Transverse colon (tissue), 4 donors: ENCODE results near the gene FAM117B. TPM values are rescaled to one million over a fixed set of nuclear protein-coding genes. Genes with fewer than 3 reads are reported as not detected.

ENCODE experiments used
- DNase-seq: peaks from one replicate; pipeline ENCODE4 v3.0.0-alpha.2; 2019
- H3K27ac ChIP-seq, 4 donors: fragments of 200-600 bp; sonication (generic); 2 replicates each; pipeline ENCODE4 v1.5.1; 2016 to 2018; ENCODE audit warnings: inconsistent platforms in 4 of 4
- H3K27me3 ChIP-seq: fragments of 200-600 bp; sonication (generic); 2 replicates; pipeline ENCODE4 v1.5.1; 2017; ENCODE audit warnings: inconsistent platforms
- H3K36me3 ChIP-seq, 4 donors: fragments of 200-600 bp; sonication (generic); 2 replicates each; pipeline ENCODE4 v1.5.1; 2017 to 2019; ENCODE audit warnings: inconsistent platforms in 4 of 4
- H3K4me1 ChIP-seq, 4 donors: fragments of 200-600 bp; sonication (generic); 2 replicates each; pipeline ENCODE4 v1.5.1; 2017 to 2020; ENCODE audit warnings: inconsistent platforms in 4 of 4
- H3K4me3 ChIP-seq, 4 donors: fragments of 200-600 bp; sonication (generic); 1 replicate in 1 of 4; 2 replicates in 3 of 4; pipeline versions ENCODE4 v1.5.1 to v1.6.1; 2017 to 2019; ENCODE audit warnings: inconsistent platforms in 4 of 4
- H3K9me3 ChIP-seq, 2 donors: fragments of 200-600 bp; sonication (generic); 2 replicates each; pipeline ENCODE4 v1.5.1; 2017 to 2019; ENCODE audit warnings: inconsistent platforms in 2 of 2
- EP300 ChIP-seq: sonication (generic); formaldehyde crosslinking; IDR thresholded peaks from one replicate; pipeline ENCODE4 v1.6.1; 2017; ENCODE audit warnings: antibody characterized with exemption, low read depth
- POLR2A ChIP-seq: fragments of 450-650 bp; IDR thresholded peaks from one replicate; pipeline ENCODE4 v1.6.1; 2016; ENCODE audit warnings: antibody characterized with exemption, mild to moderate bottlenecking, moderate library complexity
- POLR2AphosphoS5 ChIP-seq, 3 donors: sonication (generic); formaldehyde crosslinking; IDR thresholded peaks; one replicate each; pipeline ENCODE4 v1.6.1; 2016; ENCODE audit warnings: antibody characterized with exemption in 3 of 3
- WGBS, 2 donors: methylation state at CpG; one replicate each; pipeline ENCODE4 v1.1.5; 2018; ENCODE audit warnings: low coverage in 1 of 2; 5-methylcytosine and 5-hydroxymethylcytosine counted together
- in situ Hi-C, 4 donors: fragments of 200-750 bp; cut with MboI; loops; one replicate each; pipeline versions ENCODE4 v1.15.0 to v1.15.1; 2017; ENCODE audit warnings: low sequenced_read_pairs in 3 of 4, low pct_ligation_motif_present in 1 of 4, low pct_unique_long_range_greater_than_20kb in 1 of 4
- intact Hi-C: fragments of 100-400 bp; cut with DNase I; formaldehyde crosslinking; loops from one replicate; pipeline ENCODE4 v1.15.1; 2023; ENCODE audit warnings: low total_unique reads
- total RNA-seq, 4 donors: library from RNA; depleted of rRNA; stranded (reverse); fragments of >200 nt; gene quantifications; one replicate each; pipeline ENCODE4 v1.1.0, GENCODE V29; 2016
- TF ChIP-seq, protein P1 (sequence below), 5 experiments: fragments of 200-600 bp in 3 of 5; fragments of 450-650 bp in 2 of 5; sonication (generic) in 3 of 5; IDR thresholded peaks; 1 replicate in 2 of 5; 2 replicates in 3 of 5; pipeline ENCODE4 v1.5.1; 2016 to 2017; ENCODE audit warnings: antibody characterized with exemption in 5 of 5, inconsistent platforms in 3 of 5, mild to moderate bottlenecking in 2 of 5, moderate library complexity in 1 of 5

FAM117B gene
- 10 to 100 TPM; 11.1 to 21.3 (median 18.1) TPM for total RNA-seq

DNA sequence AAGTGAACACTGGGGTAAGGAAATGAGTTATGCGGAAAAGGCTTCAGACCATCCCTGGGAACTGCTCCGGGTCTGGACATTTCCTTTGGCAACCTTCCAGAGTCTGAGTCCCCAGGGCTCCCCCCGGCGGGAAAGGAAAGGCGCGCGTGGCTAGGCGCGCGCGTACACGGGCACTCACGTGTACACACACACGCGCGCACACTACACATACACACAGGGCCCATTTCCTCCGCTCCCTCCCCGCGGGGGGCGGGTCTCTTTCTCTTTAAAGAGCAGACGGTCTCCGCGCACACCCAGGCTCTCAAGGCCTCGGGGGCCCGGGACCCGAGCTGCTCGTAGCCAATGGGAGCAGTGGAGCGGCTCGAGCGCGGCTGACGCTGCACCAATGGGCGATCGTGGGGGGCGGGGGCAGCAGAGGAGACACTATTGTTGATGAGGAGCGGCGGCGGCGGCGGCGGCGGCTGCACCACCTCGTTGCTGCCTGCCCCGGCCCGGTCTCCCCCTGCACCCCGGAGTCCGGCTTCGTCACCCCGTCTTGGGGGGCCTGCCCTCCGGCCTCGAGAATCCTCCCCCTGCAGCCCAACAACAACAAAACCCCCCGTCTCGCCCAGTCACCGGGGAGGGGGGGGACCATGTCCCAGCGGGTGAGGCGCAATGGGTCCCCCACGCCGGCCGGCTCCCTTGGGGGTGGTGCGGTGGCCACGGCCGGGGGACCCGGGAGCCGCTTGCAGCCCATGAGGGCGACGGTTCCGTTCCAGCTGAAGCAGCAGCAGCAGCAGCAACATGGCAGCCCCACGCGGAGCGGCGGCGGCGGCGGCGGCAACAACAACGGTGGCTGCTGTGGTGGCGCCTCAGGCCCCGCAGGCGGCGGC, at the start of gene FAM117B:
Gene FAM117B (plus strand): TSS at position 414 of the 872 bp plus-strand sequence. CDS start 219 bp downstream, at position 633.
- Histone ChIP-seq H3K4me3 (peak within 1 kb of the TSS; percentile 91 to 100 (median 93)), H3K4me1 (peaks cover 0 to 35% (median 24%) of the 10 kb centered on the region in 4 donors), H3K27me3 (no peaks in the 10 kb centered on the region), H3K9me3 (no peaks in the 10 kb centered on the region), H3K36me3 (no peaks in the 10 kb centered on the region), H3K27ac (peak within 1 kb of the TSS; percentile 91 to 99 (median 96))
- TF ChIP-seq, protein P1, sequence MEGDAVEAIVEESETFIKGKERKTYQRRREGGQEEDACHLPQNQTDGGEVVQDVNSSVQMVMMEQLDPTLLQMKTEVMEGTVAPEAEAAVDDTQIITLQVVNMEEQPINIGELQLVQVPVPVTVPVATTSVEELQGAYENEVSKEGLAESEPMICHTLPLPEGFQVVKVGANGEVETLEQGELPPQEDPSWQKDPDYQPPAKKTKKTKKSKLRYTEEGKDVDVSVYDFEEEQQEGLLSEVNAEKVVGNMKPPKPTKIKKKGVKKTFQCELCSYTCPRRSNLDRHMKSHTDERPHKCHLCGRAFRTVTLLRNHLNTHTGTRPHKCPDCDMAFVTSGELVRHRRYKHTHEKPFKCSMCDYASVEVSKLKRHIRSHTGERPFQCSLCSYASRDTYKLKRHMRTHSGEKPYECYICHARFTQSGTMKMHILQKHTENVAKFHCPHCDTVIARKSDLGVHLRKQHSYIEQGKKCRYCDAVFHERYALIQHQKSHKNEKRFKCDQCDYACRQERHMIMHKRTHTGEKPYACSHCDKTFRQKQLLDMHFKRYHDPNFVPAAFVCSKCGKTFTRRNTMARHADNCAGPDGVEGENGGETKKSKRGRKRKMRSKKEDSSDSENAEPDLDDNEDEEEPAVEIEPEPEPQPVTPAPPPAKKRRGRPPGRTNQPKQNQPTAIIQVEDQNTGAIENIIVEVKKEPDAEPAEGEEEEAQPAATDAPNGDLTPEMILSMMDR (IDR thresholded peaks at IDR 0.05) = peak in 1 of 5 experiments; percentile 25
- TF ChIP-seq EP300 (no peak), POLR2A (peak; percentile 94), POLR2AphosphoS5 (IDR thresholded peaks at IDR 0.05) (peak; percentile 89 to 92 (median 91))
- in situ Hi-C loops (no loop called here), intact Hi-C loops (no loop called here)
- 0 to 2% methylated on average over 1 to 34 of the region's 80 CpGs for WGBS, 2 donors
- peak; percentile 99 for DNase-seq

GRCh38 chr2:202588647-202589581, 45.9 kb upstream of the FAM117B start:
- H3K4me3 ChIP-seq = peak overlapping the region in 1 of 4 donors; percentile 16
- H3K4me1 ChIP-seq = peaks cover 3 to 14% (median 9%) of the 10 kb centered on the region in 4 donors
- peak; percentile 71 for DNase-seq
- WGBS, 2 donors = 0 to 30% methylated on average over 4 to 14 of the region's 17 CpGs
- intact Hi-C loops = no loop called here
- in situ Hi-C loops = loop anchor here (25.0 kb wide), 3 partner anchors 173 to 298 kb away; partner anchors contain the start of gene ICA1L (in 2 of the 4)
- no peaks in the 10 kb centered on the region for H3K36me3 ChIP-seq
- no peaks in the 10 kb centered on the region for H3K9me3 ChIP-seq
- TF ChIP-seq, protein P1 (IDR thresholded peaks at IDR 0.05) = peak; percentile 91 to 98 (median 95)
- no peak for TF ChIP-seq EP300
- no peak for TF ChIP-seq POLR2A
- no peak for TF ChIP-seq POLR2AphosphoS5 (IDR thresholded peaks at IDR 0.05)
- H3K27ac ChIP-seq = peak overlapping the region in 2 of 4 donors; percentile 15 to 31
- H3K27me3 ChIP-seq = no peaks in the 10 kb centered on the region

DNA sequence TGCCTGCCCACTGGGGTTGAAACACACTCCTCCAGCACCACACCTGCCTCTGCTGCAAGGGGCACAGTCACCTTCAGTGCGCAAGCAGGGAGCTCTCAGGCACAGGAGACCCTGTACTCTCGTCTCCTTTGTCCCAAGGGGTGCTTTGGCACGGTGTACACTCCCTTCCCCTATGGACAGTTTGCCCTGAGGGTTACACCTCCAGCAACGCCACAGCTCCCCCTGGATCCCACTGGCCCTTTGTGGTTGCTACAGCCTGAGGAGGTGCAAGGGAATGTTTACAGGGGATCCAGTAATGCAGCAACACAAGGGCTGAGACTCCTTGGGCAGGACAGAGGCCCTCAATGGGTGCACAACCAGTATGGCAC, 45.2 kb upstream of the FAM117B start:
- Histone ChIP-seq H3K27me3 (no peaks in the 10 kb centered on the region), H3K4me3 (no peak overlapping the region), H3K27ac (no peak overlapping the region), H3K9me3 (no peaks in the 10 kb centered on the region), H3K4me1 (peaks cover 3 to 16% (median 9%) of the 10 kb centered on the region in 4 donors), H3K36me3 (no peaks in the 10 kb centered on the region)
- 87% methylated on average over 4 of the region's 4 CpGs; no CpG with 5 or more reads in 1 of the 2 donors for WGBS, 2 donors
- intact Hi-C loops = no loop called here
- in situ Hi-C loops = loop anchor here (25.0 kb wide), 3 partner anchors 173 to 298 kb away; partner anchors contain the start of gene ICA1L (in 2 of the 4)
- TF ChIP-seq, protein P1 (IDR thresholded peaks at IDR 0.05) = no peak
- DNase-seq = no peak
